HL-60 (cell line): ENCODE data around the gene UCN2.

Experiments used
- DNase-seq, 2 experiments: peaks; one replicate each; pipeline ENCODE4 v3.0.0-alpha.2; 2010 to 2020; ENCODE audit warnings: low read depth in 1 of 2, low spot score in 1 of 2
- H3K27ac ChIP-seq: fragments of 250-450 bp; sonication (Bioruptor Pico); replicated peaks from 2 replicates; pipeline ENCODE4 v1.5.1; 2020; ENCODE audit warnings: mild to moderate bottlenecking, moderate library complexity
- H3K27me3 ChIP-seq: fragments of 250-450 bp; sonication (Bioruptor Pico); 2 replicates; pipeline ENCODE4 v1.5.1; 2021; ENCODE audit warnings: mild to moderate bottlenecking, moderate library complexity; ENCODE audit not compliant: insufficient read depth, poor library complexity, severe bottlenecking
- H3K4me3 ChIP-seq: replicated peaks from 2 replicates; pipeline ENCODE4 v1.5.1; 2011; ENCODE audit warnings: mild to moderate bottlenecking, control low read depth, low read length; ENCODE audit not compliant: insufficient read depth
- GABPA ChIP-seq: IDR thresholded peaks from 2 replicates; pipeline ENCODE4 v1.6.1; 2012; ENCODE audit warnings: low read depth
- POLR2AphosphoS5 ChIP-seq: IDR thresholded peaks from 2 replicates; pipeline ENCODE4 v1.6.1; 2012; ENCODE audit warnings: low read depth
- REST ChIP-seq: IDR thresholded peaks from 2 replicates; pipeline ENCODE4 v1.6.1; 2012; ENCODE audit warnings: low read depth; ENCODE audit not compliant: insufficient replicate concordance
- SPI1 ChIP-seq: IDR thresholded peaks from 2 replicates; pipeline ENCODE4 v1.6.1; 2012; ENCODE audit warnings: low read depth, mild to moderate bottlenecking, borderline replicate concordance
- TF ChIP-seq, protein P1 (sequence below): IDR thresholded peaks from one replicate; pipeline ENCODE4 v1.5.1; 2011; ENCODE audit warnings: low read length, control low read depth, inconsistent platforms; ENCODE audit not compliant: insufficient read depth

The UCN2 gene

DNA sequence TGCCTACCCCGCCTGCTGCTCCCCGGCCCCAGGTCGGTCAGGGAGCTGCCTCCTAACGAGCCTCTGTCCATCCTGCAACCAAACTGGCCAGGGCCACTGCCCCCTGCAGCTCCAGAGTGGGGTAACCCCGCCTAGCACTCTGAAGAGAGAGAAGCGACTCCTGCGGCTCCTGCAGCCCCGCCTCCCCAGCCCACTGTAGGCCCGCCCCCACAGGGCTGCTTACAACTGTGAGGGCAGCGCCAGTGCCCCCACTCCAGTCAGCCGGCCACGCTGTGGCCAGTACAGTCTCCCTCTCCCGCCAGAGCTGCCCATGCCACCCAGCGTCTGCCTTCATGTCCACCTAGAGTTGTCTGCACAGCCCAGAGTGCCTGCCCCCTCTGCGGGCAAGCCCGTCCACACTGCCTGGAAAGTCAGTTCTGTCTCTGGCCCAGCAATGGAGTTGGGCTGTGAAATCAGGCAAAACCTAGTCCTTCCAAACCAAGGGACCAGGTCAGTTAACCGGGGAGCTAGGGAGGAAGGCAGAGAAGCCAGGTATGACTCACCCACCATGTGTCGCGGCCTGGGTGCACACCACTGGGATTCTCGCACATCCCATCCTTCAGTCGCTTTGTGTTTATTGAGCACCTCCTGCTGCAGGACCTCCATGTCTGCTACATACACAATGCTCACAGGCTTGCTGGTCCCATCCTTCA is 2.4 kb downstream of the UCN2 start:
- TF ChIP-seq SPI1 (no peak), GABPA (no peak), POLR2AphosphoS5 (no peak), REST (no peak)
- TF ChIP-seq, protein P1, sequence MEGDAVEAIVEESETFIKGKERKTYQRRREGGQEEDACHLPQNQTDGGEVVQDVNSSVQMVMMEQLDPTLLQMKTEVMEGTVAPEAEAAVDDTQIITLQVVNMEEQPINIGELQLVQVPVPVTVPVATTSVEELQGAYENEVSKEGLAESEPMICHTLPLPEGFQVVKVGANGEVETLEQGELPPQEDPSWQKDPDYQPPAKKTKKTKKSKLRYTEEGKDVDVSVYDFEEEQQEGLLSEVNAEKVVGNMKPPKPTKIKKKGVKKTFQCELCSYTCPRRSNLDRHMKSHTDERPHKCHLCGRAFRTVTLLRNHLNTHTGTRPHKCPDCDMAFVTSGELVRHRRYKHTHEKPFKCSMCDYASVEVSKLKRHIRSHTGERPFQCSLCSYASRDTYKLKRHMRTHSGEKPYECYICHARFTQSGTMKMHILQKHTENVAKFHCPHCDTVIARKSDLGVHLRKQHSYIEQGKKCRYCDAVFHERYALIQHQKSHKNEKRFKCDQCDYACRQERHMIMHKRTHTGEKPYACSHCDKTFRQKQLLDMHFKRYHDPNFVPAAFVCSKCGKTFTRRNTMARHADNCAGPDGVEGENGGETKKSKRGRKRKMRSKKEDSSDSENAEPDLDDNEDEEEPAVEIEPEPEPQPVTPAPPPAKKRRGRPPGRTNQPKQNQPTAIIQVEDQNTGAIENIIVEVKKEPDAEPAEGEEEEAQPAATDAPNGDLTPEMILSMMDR = no peak
- Histone ChIP-seq H3K27ac (no peak overlapping the region), H3K27me3 (no peaks in the 10 kb centered on the region), H3K4me3 (no peak overlapping the region)
- no peak for DNase-seq

- TF ChIP-seq, protein P1 = no peak
- TF ChIP-seq GABPA (no peak), POLR2AphosphoS5 (no peak), REST (no peak), SPI1 (no peak)
- no peak overlapping the region for H3K4me3 ChIP-seq
- peak overlapping the region; percentile 29; the same call in 1 of the 2 replicates for H3K27ac ChIP-seq
Measured at GRCh38 chr3:48560648-48561018, 2.9 kb downstream of the UCN2 start.

DNA sequence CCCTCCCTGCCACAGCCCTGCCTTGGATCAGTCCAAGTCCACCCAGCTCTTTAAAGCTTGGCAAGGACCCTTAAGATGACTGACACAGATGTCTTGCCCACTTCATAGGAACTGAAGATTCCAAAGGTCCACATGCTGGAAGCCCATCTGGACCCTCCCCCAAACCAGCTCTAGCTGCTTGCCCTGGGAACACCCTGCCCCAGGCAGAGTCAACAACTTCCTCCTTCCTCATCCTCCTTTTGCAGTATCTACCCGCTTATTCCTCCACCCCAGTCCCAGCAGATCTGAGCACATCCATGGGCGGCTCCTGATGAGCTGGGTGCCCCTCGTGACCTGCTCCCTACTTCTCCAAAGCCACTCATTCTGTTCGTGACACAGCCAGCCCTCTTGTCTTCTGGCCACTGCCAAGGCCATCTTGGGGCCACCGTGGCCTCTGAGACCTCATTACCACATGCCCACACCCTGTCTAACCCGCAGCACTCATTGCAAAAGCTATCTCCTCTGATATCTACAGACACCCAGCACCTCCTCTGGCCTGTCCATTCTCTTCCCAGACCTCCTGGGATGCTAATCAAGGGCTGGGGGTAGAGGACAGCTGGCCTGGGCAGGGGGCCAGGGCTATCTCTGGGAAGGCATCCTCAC is 5.0 kb downstream of the UCN2 start:
- Histone ChIP-seq H3K4me3 (no peak overlapping the region), H3K27me3 (no peaks in the 10 kb centered on the region), H3K27ac (peak overlapping the region; percentile 42)
- peak; percentile 74 to 78 for DNase-seq
- TF ChIP-seq SPI1 = no peak

More at GRCh38 chr3:48560648-48561018, 2.9 kb downstream of the UCN2 start:
- H3K27me3 ChIP-seq = no peaks in the 10 kb centered on the region
- DNase-seq = no peak

DNA sequence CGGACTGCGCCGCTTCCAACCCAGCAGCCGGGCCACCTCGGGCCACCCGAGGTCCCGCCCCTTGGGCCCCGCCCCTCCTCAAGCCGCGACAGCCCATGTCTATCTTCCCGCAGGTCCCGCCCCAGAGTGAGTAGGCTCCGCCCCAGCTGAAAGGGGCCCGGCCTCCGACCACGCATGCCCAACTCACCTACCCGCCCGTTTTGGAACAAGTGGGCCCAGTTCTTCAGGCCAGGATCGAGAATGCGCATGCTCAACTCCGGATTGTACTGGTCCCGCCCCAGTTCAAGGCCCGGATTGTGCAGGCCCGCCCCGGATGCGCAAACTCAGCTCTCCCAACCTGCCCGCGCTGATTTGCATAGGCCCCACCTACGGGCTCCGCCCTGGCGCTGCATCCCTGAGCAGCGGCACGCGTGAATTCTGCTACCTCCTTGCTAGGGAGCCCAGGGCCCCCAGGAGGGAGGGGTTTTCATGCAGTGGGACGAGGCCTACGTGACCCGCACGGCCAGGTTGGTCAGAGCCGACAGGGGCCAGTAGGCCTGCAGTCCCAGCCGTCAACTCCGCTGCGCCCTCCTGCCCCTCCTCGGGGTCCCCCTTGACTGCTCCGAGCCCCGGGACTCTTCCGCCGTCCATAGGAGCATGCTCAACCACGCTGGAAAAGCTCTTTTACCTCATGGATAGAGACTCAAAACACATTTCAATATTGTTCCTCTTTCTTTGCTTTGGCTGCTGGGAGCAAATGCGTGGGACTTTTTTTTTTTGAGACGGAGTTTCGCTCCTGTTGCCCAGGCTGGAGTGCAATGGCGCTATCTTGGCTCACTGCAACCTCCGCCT is 6.6 kb downstream of the UCN2 start, which contains the start of gene PFKFB4:
Gene PFKFB4, minus strand, starts transcription at position 8 of the 831 bp plus-strand sequence. CDS start 26 bp downstream, outside the sequence.
- DNase-seq = peak; percentile 99
- Histone ChIP-seq H3K27me3 (no peaks in the 10 kb centered on the region), H3K27ac (peak within 1 kb of the TSS; percentile 92), H3K4me3 (peak within 1 kb of the TSS; percentile 74)
- no peak for TF ChIP-seq SPI1
- TF ChIP-seq GABPA = no peak
- peak; percentile 48 for TF ChIP-seq REST
- TF ChIP-seq, protein P1 = no peak
- peak; percentile 64; the same call in 1 of the 2 replicates for TF ChIP-seq POLR2AphosphoS5
